UCSD-AML1 (cell line): ENCODE data around the gene MATN1.
A peak's percentile ranks its signal among the peaks of the same experiment; 100 is the strongest.
"Not testable (repeated sequence)": the region's sequence is repeated elsewhere in the genome, so short reads cannot be mapped to it uniquely, and the experiment has no call there.

Source experiments
- DNase-seq: peaks from one replicate; lab custom pipeline; 2025; ENCODE audit not compliant: unreplicated experiment; lab: John Stamatoyannopoulos, UW

MATN1 gene, protein sequence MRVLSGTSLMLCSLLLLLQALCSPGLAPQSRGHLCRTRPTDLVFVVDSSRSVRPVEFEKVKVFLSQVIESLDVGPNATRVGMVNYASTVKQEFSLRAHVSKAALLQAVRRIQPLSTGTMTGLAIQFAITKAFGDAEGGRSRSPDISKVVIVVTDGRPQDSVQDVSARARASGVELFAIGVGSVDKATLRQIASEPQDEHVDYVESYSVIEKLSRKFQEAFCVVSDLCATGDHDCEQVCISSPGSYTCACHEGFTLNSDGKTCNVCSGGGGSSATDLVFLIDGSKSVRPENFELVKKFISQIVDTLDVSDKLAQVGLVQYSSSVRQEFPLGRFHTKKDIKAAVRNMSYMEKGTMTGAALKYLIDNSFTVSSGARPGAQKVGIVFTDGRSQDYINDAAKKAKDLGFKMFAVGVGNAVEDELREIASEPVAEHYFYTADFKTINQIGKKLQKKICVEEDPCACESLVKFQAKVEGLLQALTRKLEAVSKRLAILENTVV

GRCh38 chr1:30723331-30723755 is at the start of gene MATN1:
MATN1 (minus strand) TSS chr1:30723585; CDS start chr1:30723551, 34 bp downstream.
- DNase-seq: no peak

DNA sequence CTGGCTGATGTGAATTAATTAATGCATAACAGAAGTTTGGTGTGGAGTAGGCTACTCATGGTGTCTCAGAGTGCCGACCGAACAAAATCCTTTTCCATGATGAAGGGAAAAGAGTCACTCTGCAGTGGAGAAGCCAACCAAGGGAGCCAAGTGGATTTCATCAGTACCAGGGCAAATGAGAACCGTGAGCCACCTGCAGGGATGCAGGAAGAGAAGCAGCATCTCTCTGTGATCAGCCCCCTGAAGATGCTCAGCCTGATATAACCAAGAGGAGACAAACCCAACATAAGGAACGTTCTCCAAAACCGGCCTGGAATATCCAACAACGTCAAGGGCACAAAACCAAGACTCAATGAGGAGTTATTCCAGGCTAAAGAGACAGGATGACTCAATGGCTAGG is 47.6 kb upstream of the MATN1 start:
- DNase-seq: no peak

DNA sequence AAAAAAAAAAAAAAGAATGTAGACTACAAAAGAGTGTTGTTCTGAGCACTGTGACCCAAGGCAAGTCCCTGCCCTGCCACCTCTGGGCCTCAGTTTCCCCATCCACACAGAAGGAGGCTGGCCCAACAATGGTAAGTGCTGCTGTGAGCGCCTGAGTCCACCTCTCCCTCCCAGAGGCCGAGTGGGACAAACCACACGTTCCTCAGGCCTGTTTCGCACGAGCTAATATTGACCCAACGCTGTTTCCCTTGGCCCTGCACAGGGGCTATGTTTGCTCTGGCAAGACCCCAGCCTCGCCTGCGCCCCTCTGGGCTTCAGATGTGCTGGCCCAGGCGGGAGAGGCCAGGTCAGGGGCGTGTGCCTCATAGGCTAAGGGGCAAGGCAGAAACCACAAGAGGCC is 46.8 kb upstream of the MATN1 start:
- no peak for DNase-seq

DNA sequence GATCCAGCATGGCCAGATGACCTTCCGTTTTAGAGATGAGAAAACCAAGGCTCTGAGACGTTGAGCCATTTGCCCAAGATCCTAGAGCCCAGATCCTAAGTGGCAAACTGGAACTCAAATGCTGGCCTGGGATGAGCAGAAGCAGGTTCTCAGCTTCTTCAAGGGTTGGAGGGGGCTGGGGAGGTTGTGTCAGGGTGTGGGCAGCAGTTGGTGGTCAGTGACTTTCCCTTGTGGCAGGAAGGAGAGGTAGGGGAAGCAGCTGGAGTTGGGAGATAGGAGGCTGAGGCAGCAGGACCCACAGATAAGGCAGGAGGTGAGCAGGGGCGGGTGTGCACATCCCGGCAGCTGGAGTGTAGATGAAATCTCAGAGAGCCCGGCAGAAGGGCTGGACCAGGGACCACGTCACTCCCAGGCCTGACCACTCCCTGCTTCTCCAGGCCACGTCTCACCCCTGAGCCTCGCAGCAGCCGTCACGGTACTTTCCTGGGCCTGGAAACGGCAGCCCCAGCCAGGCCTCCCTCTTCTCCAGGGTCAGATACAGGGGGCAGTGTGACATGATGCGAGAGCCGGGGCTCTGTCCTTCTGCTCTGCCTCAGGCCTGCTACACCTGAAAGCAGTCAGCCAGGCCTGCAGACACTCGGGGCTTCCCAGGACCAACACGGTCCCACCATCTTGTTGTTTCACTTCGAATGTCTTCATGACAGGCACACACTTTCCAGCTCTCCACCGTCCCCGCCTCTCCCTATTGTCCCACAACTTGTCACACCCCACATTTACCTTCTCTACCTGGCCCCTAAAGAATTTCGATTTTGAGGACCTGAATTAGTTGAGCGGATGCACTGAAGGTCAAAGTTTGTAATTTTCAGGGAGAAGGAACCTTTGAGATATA is 45.7 kb upstream of the MATN1 start:
- DNase-seq: peak; percentile 88

DNA sequence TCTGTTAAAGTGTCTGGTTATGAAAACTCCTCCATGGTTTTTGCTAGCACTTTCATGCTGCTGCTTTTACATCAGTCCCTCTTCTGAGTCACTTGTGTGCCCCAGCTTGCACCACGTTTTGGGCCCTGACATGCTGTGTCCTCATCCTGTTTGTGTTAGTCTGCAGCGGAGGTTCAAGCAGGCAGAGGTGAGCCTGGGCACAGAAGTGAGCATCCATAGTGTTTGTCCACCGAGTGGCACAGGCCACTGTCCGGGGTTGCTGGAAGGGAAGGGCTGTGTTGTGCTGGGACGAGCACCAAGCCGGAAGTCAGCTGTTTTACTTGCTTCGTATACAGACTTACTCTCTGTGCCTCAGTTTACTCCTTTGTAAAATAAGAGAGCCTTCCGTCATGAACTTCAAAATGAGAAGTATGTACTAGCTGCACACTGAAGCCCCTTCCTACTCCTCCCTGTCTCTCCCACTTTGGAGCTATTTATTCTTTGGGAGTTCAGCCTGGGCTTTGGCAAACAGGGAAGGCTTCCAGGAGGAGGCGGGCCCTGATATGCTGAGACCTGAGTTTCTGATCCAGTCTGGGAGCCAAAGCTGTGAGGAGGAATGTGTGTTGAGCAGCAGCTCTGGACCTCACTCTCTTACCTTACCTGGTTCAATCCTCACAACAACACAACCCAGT is 44.9 kb upstream of the MATN1 start:
- no peak for DNase-seq

DNA sequence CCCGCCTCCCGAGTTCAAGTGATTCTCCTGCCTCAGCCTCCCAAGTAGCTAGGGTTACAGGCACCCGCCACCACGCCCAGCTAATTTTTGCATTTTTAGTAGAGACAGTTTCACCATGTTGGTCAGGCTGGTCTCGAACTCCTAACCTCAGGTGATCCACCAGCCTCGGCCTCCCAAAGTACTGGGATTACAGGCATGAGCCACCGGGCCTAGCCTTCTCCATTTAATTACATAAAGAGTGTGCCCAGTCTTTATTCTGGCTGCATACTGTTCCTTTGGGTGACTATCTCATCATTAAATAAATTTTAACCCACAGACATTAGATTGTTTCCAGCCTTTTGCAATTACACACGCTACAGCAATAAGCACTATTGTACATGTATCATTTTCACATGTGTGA is 43.6 kb upstream of the MATN1 start:
- not testable (repeated sequence) for DNase-seq

DNA sequence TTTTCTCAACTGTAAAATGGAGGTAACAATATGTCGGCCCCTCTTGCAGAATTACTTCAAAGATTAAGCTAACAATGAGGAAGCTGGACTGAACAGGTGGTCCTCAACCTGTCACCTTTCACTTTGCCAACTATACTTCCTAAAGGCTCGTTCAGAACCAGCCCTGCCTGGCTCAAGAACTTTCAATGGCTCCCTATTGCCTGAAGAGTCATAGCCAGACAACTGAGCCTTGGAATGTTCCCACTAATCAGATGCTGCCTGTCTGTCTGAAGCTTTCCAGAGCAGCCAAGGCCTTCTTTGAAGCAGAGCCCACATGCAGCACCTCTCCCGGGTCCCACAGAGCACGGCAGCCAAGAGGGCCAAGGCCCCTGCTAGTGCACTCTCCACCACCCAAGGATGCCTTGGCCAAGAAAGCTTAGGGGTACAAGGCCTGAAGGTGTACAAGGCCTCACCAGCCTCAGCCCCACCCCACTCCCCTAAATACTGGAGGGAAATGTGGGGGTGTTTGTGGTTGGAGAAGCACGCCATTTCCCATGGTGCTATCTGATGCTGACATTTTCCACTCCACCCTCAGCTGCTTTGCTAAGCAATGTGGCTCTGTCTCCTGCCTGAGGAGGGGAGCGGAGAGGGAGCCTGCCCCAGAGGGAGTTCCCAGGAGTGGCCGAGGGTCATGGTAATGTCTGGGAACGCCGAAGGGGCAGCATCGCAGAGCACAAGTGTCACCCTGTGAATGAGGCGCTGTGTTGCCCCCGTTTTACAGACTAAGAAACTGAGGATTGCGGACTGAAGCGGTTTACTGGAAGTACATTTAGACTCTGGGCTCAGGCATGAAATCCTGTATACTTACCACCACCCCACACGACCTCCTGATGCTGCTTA is 42.4 kb upstream of the MATN1 start:
- peak; percentile 38 for DNase-seq

- no peak for DNase-seq
These were observed 41.7 kb upstream of the MATN1 start for GRCh38 chr1:30764939-30765555.

DNA sequence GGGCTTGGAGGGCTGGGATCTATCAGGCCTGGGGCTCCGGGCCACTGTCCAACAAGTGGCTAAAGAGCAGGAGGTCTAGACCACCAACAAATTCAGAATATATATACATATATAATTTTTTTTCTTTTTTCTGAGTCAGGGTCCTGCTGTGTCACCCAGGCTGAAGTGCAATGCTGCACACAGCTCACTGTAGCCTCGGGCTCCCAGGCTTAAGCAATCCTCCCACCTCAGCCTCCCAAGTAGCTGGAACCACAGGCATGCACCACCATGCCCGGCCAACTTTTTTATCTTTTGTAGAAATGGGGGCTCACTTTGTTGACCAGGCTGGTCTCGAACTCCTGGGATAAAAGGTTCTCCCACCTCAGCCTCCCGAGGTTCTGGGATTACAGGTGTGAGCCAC is 41.0 kb upstream of the MATN1 start:
- DNase-seq: no peak

DNA sequence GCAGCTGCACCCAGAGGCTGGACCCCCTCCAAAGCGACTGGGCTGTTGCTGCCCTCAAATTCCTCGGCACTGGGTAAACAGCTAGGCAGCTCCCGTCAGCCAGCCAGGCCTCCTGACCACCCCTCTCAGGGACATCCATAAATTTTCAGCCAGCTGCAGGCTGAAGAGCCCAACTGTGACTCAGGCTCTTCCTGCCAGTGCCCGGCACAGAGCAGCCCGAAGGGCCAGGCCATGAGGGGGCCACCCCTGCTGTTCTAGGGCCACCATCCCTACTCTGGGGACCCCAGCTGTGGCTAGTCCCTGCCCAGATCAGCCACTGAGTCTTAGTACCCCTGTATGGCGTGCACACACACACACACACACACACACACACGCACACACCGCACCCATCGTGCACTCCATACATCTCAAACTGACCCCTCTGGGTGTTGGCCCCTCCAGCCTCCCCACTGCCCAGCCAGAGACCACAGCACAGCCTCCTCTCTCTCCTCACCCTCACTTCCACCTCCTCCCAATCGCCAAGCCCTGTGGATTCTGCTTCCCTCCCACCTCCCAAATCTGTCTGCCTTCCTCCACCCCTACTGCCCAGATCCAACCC is 40.4 kb upstream of the MATN1 start:
- DNase-seq: no peak

- no peak for DNase-seq
These were observed 39.7 kb upstream of the MATN1 start for GRCh38 chr1:30762930-30763650.

DNA sequence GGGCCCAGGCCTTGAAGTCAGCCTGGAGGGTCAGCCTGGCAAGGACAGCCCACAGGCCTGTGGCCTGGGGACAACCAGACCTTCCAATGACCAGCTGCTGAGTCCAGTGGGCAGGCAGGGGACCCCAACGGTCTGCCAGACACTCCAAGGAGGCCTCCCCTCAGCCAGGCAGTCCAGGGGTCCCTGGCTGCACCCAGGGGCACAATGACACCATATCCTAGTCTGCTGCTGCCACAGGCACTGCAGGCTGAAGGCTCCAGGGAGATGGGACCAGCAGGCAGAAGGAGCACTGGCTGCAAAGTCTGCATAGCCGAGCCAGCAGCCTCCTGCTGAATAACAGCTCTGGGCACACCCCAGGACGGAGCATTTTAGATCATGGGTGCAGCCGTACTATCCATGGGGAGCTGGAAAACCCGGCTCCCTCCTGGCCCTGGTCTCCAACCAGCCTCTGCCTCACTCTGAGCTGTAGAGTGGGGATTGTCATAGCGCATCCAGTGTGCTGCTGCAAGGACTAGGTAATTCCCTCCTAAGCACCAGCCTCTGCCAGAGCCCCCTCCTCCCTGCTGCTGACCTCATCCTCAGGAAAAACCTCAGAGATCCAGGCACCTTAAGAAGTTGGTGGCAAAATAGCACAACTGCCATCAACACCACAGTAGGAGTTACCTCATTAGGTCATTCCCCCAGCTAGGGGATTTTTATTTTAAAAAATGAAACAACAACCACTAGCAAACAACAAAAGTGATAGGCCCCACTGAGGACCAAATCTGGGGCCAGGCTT is 39.0 kb upstream of the MATN1 start:
- DNase-seq: no peak

DNA sequence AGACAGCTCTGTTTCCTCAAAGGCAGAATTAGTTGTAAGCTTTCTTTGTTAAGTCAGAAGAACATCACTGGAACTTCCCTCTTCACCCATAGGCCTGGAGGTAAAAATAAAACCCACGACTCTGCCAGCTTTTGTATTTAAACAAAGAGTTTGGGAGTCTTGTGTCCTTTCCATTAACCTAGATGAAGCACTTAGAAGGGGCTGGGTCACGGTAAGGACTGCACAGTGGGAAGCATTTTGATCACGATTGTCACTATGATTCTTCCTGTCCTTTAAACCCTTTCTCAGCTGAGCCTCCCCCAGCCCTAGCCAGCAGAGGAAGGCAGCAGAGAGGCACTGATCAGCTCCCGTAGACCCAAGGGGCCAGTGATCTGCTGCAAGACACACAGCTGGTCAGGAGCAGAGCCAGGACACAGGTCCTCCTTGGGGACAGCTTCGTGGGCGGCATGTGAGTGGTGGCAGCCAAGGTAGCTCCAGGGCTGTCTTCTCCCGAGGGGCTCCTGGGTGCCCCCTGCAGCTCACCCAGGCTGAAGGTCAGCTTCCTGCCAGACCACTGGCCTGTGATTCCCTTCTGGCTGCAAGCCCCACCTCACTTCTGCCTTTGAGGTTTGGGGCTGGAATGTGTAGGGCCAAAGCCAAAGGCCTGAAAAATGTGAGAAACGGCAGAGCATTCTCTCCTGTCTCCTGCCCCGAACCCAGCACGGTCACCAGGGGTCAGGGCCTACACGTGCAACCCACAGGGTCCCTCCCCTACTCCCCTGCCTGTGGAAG is 38.2 kb upstream of the MATN1 start:
- peak; percentile 33 for DNase-seq

GRCh38 chr1:30760596-30761324 is 37.4 kb upstream of the MATN1 start:
- DNase-seq: no peak

DNA sequence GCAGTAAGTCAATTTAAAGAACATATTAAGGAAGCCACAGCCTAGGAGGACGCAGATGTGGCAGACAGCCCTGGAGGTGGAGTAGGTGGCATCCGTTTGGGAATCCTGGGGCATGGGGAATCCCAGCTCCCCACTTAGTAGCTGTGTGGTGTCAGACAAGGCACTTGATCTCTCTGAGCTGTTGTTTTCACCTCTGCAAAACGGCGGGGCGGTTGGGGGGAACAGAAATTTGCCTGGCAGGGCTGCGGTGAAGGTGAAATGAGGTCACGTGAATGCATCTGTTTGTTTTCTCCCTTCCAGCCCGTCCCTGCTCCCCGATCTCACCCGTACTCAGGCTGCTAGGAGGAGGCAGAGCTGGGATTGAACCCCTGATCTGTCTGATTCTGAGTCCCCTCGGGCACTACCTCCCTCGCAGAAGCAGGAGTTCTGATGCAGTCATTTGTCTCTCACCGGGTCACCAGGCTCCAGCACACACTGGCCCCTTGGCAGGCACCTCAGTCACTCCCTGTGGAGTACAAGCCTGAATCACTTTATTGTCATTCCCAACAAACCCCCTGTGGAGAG is 36.4 kb upstream of the MATN1 start:
- DNase-seq: no peak

GRCh38 chr1:30758785-30759380 is 35.5 kb upstream of the MATN1 start:
- DNase-seq: peak; percentile 44
